Ascending aorta (tissue), 2 donors: Measurements from ENCODE around the gene FAM217B. TPM values are rescaled to one million over a fixed set of nuclear protein-coding genes. Genes with fewer than 3 reads are reported as not detected.

ENCODE experiments used
- DNase-seq, 2 donors: peaks; one replicate each; pipeline ENCODE4 v3.0.0-alpha.2; 2019; ENCODE audit warnings: low spot score in 2 of 2
- H3K27ac ChIP-seq, 2 donors: fragments of 200-600 bp; sonication (generic); one replicate each; pipeline ENCODE4 v1.5.1; 2016 to 2017; ENCODE audit warnings: mild to moderate bottlenecking in 1 of 2
- H3K27me3 ChIP-seq: fragments of 200-600 bp; sonication (generic); one replicate; pipeline ENCODE4 v1.5.1; 2017
- H3K36me3 ChIP-seq, 2 donors: fragments of 200-600 bp; sonication (generic); one replicate each; pipeline ENCODE4 v1.5.1; 2016
- H3K4me1 ChIP-seq, 2 donors: fragments of 200-600 bp; sonication (generic); one replicate each; pipeline ENCODE4 v1.5.1; 2016 to 2017; ENCODE audit warnings: mild to moderate bottlenecking in 1 of 2
- H3K4me3 ChIP-seq, 2 donors: fragments of 200-600 bp; sonication (generic); one replicate each; pipeline ENCODE4 v1.5.1; 2016 to 2017; ENCODE audit warnings: mild to moderate bottlenecking in 1 of 2
- H3K9me3 ChIP-seq, 2 donors: fragments of 200-600 bp; sonication (generic); one replicate each; pipeline ENCODE4 v1.5.1; 2016
- intact Hi-C: fragments of 100-400 bp; cut with DNase I; formaldehyde crosslinking; loops from one replicate; pipeline ENCODE4 v1.15.1; 2023
- total RNA-seq: library from RNA; depleted of rRNA; stranded (reverse); fragments of >200 nt; gene quantifications from one replicate; pipeline ENCODE4 v1.1.0, GENCODE V29; 2016
- TF ChIP-seq, protein P1 (sequence below), 3 experiments: fragments of 200-600 bp in 2 of 3; fragments of 450-650 bp in 1 of 3; sonication (generic) in 2 of 3; IDR thresholded peaks; one replicate each; pipeline ENCODE4 v1.5.1; 2016 to 2019; ENCODE audit warnings: antibody characterized with exemption in 3 of 3, mild to moderate bottlenecking in 1 of 3, moderate library complexity in 1 of 3

The FAM217B gene
- total RNA-seq, 1 donor from 2014 or later: 2.6 TPM

DNA sequence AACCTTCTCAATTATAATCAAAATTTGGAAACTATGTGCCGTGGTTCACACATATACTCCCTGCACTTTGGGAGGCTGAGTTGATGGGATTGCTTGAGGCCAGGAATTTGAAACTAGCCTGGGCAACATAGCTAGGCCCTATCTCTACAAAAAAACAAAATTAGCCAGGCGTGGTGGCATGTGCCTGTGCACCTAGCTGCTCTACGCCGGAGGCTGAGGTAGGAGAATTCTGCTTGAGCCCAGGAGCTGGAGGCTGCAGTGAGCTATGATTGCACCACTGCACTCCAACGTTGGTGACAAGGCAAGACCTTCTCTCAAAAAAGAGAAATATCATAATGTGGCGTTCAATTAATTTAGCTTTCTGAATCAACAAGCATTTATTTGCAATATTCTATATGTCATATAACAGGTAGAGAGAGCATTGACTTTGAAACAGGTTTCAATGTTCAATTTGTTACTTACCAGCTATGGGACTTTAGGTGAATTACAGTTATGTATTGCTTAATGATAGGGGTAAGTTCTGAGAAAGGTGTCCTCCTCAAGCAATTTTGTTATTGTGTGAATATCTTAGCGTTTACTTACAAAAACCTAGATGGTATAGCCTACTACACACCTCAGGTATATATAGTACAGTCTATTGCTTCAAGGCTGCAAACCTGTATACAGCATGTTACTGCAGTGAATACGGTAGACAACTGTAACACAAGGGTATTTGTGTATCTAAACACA is 4.6 kb upstream of the FAM217B start:
- H3K27me3 ChIP-seq: no peaks in the 10 kb centered on the region
- TF ChIP-seq, protein P1, sequence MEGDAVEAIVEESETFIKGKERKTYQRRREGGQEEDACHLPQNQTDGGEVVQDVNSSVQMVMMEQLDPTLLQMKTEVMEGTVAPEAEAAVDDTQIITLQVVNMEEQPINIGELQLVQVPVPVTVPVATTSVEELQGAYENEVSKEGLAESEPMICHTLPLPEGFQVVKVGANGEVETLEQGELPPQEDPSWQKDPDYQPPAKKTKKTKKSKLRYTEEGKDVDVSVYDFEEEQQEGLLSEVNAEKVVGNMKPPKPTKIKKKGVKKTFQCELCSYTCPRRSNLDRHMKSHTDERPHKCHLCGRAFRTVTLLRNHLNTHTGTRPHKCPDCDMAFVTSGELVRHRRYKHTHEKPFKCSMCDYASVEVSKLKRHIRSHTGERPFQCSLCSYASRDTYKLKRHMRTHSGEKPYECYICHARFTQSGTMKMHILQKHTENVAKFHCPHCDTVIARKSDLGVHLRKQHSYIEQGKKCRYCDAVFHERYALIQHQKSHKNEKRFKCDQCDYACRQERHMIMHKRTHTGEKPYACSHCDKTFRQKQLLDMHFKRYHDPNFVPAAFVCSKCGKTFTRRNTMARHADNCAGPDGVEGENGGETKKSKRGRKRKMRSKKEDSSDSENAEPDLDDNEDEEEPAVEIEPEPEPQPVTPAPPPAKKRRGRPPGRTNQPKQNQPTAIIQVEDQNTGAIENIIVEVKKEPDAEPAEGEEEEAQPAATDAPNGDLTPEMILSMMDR (IDR thresholded peaks at IDR 0.05): no peak
- H3K9me3 ChIP-seq: no peaks in the 10 kb centered on the region
- peaks cover 17 to 18% of the 10 kb centered on the region in 2 donors for H3K4me1 ChIP-seq
- intact Hi-C loops: loop anchor here (5.0 kb wide), 2 partner anchors 938 to 1043 kb away; no protein-coding TSS in a partner anchor
- H3K27ac ChIP-seq: no peak overlapping the region
- peaks cover 0 to 3% of the 10 kb centered on the region in 2 donors for H3K36me3 ChIP-seq
- H3K4me3 ChIP-seq: no peak overlapping the region
- DNase-seq: no peak

DNA sequence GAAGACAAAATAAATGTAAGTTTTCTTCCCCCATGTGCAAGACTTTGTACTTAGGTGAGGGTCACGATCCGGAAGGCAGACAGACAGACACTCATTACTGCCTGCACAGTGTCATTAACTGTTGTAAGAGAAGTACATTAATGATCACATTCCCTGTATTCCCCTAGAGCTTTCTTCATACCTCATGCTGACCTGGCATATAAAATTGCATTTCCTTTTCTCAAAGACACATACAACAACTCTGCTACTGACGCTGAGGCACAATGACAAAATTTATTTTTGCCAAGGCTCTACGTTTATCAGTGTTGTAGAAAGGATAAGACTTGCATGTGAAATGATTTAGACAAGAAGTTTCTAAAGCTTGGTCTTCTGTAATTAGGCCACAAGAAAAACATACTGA is 3.8 kb upstream of the FAM217B start:
- H3K9me3 ChIP-seq: no peaks in the 10 kb centered on the region
- peaks cover 18 to 22% of the 10 kb centered on the region in 2 donors for H3K4me1 ChIP-seq
- no peaks in the 10 kb centered on the region for H3K27me3 ChIP-seq
- no peak overlapping the region for H3K27ac ChIP-seq
- H3K36me3 ChIP-seq: peaks cover 0 to 3% of the 10 kb centered on the region in 2 donors
- intact Hi-C loops: loop anchor here (5.0 kb wide), 2 partner anchors 939 to 1044 kb away; no protein-coding TSS in a partner anchor
- TF ChIP-seq, protein P1 (IDR thresholded peaks at IDR 0.05): no peak
- DNase-seq: no peak
- H3K4me3 ChIP-seq: no peak overlapping the region

DNA sequence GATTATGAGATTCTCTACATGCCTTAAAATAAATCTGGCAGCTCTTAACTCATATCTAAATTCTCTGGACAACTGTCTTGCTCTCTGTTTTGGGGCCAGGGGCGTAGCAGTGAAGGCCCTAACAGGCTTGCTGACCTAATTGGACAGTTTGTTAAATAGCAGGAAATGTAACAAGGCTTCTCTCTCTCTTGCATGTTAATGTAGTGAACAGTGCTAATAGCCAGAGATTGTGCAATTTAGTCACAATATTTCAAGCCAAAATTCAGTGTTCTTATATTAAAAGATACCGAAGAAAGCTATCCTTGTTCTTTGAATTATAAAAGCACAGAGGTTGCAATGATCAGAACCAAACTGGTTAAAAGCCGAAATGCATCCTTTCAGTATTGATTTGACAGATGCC is 3.0 kb upstream of the FAM217B start:
- no peaks in the 10 kb centered on the region for H3K27me3 ChIP-seq
- peaks cover 18 to 29% of the 10 kb centered on the region in 2 donors for H3K4me1 ChIP-seq
- intact Hi-C loops: loop anchor here (5.0 kb wide), 2 partner anchors 940 to 1045 kb away; no protein-coding TSS in a partner anchor
- peaks cover 0 to 3% of the 10 kb centered on the region in 2 donors for H3K36me3 ChIP-seq
- H3K27ac ChIP-seq: no peak overlapping the region
- H3K4me3 ChIP-seq: no peak overlapping the region
- TF ChIP-seq, protein P1 (IDR thresholded peaks at IDR 0.05): no peak
- DNase-seq: no peak
- H3K9me3 ChIP-seq: no peaks in the 10 kb centered on the region

DNA sequence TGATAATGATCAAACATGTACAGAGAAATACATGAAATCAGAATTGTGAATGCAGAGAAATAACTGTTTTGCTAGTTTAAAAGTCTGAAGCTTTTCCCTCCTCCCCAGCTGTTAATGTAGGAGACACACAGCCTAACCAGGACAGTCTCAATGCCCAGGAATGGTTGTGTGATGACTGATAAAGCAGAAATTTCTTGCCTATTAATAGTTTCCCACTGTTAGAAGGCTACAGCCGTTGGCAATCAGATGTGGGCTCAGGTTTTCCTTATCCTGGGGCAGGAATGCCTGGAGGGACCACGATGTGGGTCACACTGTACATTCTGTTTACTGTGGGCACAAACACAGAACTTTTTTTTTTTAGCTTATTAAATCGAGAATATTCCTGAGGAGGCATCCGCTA is 2.0 kb upstream of the FAM217B start:
- peak overlapping the region in 1 of 2 donors; percentile 88 for H3K4me3 ChIP-seq

DNA sequence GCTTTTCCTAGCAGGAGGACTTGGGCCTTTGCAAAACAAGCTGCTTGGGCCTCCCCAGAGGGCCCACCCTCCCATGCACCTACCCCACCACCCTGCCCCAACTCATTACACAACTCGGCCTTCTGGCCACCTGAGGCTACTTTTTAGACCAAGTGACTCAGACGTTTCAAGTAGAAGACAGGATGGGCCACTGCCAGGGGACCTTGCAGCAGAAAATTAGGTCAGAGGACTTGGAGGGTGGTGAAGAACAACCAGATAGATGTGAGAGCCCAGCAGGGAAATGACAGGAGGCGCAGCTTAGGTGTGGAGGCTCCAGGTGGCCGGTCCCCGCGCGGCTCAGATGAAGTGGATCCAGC is 1.5 kb upstream of the FAM217B start:
- Histone ChIP-seq H3K4me1 (peaks cover 14 to 31% of the 10 kb centered on the region in 2 donors), H3K36me3 (peaks cover 4 to 17% of the 10 kb centered on the region in 2 donors), H3K27ac (peak overlapping the region; percentile 19 to 94), H3K9me3 (no peaks in the 10 kb centered on the region), H3K27me3 (no peaks in the 10 kb centered on the region), H3K4me3 (peak overlapping the region; percentile 79 to 88)
- DNase-seq: no peak
- intact Hi-C loops: loop anchor here (5.0 kb wide), 2 partner anchors 941 to 1046 kb away; no protein-coding TSS in a partner anchor
- TF ChIP-seq, protein P1 (IDR thresholded peaks at IDR 0.05): no peak

More for the DNA sequence above, 2.0 kb upstream of the FAM217B start:
- Histone ChIP-seq H3K4me1 (peaks cover 15 to 31% of the 10 kb centered on the region in 2 donors), H3K27me3 (no peaks in the 10 kb centered on the region), H3K27ac (peak overlapping the region; percentile 19 to 94), H3K9me3 (no peaks in the 10 kb centered on the region), H3K36me3 (peaks cover 3 to 14% of the 10 kb centered on the region in 2 donors)
- DNase-seq: no peak
- intact Hi-C loops: loop anchor here (5.0 kb wide), 2 partner anchors 941 to 1046 kb away; no protein-coding TSS in a partner anchor
- TF ChIP-seq, protein P1 (IDR thresholded peaks at IDR 0.05): no peak
